ENCODE data around the gene CIC.
"Not testable (repeated sequence)": the region's sequence is repeated elsewhere in the genome, so short reads cannot be mapped to it uniquely, and the experiment has no call there.

Gene CIC

GRCh38 chr19:42315024-42315423 lies 46.0 kb downstream of the CIC start:
- DNase-seq, result no peak

- DNase-seq, result no peak
Measured at GRCh38 chr19:42316223-42317211, 47.5 kb downstream of the CIC start.

GRCh38 chr19:42317535-42317934 lies 48.5 kb downstream of the CIC start:
- DNase-seq, result no peak

GRCh38 chr19:42322305-42322704 lies 53.3 kb downstream of the CIC start:
- no peak for DNase-seq

- no peak for DNase-seq
Measured at GRCh38 chr19:42323473-42323851, 54.4 kb downstream of the CIC start.

GRCh38 chr19:42323852-42324654 lies 55.0 kb downstream of the CIC start:
- DNase-seq, result no peak

GRCh38 chr19:42324655-42325307 lies 55.7 kb downstream of the CIC start:
- no peak for DNase-seq

- DNase-seq, result peak; percentile 99
Measured at GRCh38 chr19:42325308-42325895, 56.4 kb downstream of the CIC start, which contains the start of gene MEGF8. MEGF8 (plus strand) TSS chr19:42325635; CDS start chr19:42326244, 609 bp downstream.

- DNase-seq, result no peak
Measured at GRCh38 chr19:42325896-42326771, 57.1 kb downstream of the CIC start.

- DNase-seq, result no peak
Measured at GRCh38 chr19:42326969-42327368, 57.9 kb downstream of the CIC start.

GRCh38 chr19:42327381-42327780 lies 58.3 kb downstream of the CIC start:
- DNase-seq, result no peak

- no peak for DNase-seq
Measured at GRCh38 chr19:42328106-42328505, 59.1 kb downstream of the CIC start.

GRCh38 chr19:42328854-42329253 lies 59.8 kb downstream of the CIC start:
- DNase-seq, result no peak

- no peak for DNase-seq
Measured at GRCh38 chr19:42330241-42330711, 61.2 kb downstream of the CIC start.

GRCh38 chr19:42331333-42331732 lies 62.3 kb downstream of the CIC start:
- DNase-seq, result not testable (repeated sequence)

- DNase-seq, result no peak
Measured at GRCh38 chr19:42332059-42332458, 63.0 kb downstream of the CIC start.

- no peak for DNase-seq
Measured at GRCh38 chr19:42333018-42333417, 64.0 kb downstream of the CIC start.

- DNase-seq, result no peak
Measured at GRCh38 chr19:42333975-42334696, 65.1 kb downstream of the CIC start.

- no peak for DNase-seq
Measured at GRCh38 chr19:42334697-42335373, 65.8 kb downstream of the CIC start.

GRCh38 chr19:42335374-42335936 lies 66.4 kb downstream of the CIC start:
- no peak for DNase-seq
